ENCODE results near the gene TLR2. TPM values are rescaled to one million over a fixed set of nuclear protein-coding genes. Genes with fewer than 3 reads are reported as not detected.

TLR2 gene
- total and polyA plus RNA-seq, 2 of the 4 experiments (the other 2 are of a cell fraction) = under 0.01 to 0.03 TPM

DNA sequence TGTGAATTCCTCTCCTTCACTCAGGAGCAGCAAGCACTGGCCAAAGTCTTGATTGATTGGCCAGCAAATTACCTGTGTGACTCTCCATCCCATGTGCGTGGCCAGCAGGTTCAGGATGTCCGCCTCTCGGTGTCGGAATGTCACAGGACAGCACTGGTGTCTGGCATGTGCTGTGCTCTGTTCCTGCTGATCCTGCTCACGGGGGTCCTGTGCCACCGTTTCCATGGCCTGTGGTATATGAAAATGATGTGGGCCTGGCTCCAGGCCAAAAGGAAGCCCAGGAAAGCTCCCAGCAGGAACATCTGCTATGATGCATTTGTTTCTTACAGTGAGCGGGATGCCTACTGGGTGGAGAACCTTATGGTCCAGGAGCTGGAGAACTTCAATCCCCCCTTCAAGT lies 20.4 kb downstream of the TLR2 start:
- DNase-seq = no peak

More for the DNA sequence above, 20.4 kb downstream of the TLR2 start:
- H4K91ac ChIP-seq (ENCODE audit: insufficient read depth, low read depth, low read length) = no peak overlapping the region
- POLR2A ChIA-PET (ENCODE audit: unreplicated experiment) = no interaction called here
- CTCF ChIA-PET = no interaction called here
- H3K4me1 ChIP-seq (ENCODE audit: control insufficient read depth, insufficient read depth, low read length) = no peaks in the 10 kb centered on the region
- no peak for ATAC-seq (ENCODE audit: low read depth)
- H3K9me1 ChIP-seq (ENCODE audit: insufficient read depth, low read length) = no peaks in the 10 kb centered on the region
- H3K23ac ChIP-seq (ENCODE audit: low read depth, low read length) = no peak overlapping the region
- H2BK120ac ChIP-seq (ENCODE audit: low read depth, low read length) = no peak overlapping the region
- no peak overlapping the region for H4K8ac ChIP-seq (ENCODE audit: low read depth in 2 of 2, low read length in 2 of 2)
- no peak overlapping the region for H3K9ac ChIP-seq (ENCODE audit: low read depth, low read length)
- H3K14ac ChIP-seq (replicated peaks; ENCODE audit: low read depth, low read length) = no peak overlapping the region
- TF ChIP-seq RFX5 (IDR thresholded peaks at IDR 0.05; ENCODE audit: low read depth, low read length) (no peak), RCOR1 (IDR thresholded peaks at IDR 0.05; ENCODE audit: insufficient replicate concordance, low read length) (no peak), MAZ (IDR thresholded peaks at IDR 0.05; ENCODE audit: borderline replicate concordance, low read depth, low read length) (no peak), MAFK (IDR thresholded peaks at IDR 0.05; ENCODE audit: low read depth, low read length) (no peak), RAD21 (IDR thresholded peaks at IDR 0.05; ENCODE audit: low read length) (no peak), NFE2L2 (IDR thresholded peaks at IDR 0.05; ENCODE audit: low read depth, low read length) (no peak), FOS (IDR thresholded peaks at IDR 0.05; ENCODE audit: low read depth, low read length) (no peak), SMC3 (IDR thresholded peaks at IDR 0.05; ENCODE audit: low read depth, low read length) (no peak), CHD1 (IDR thresholded peaks at IDR 0.05; ENCODE audit: low read depth, low read length) (no peak), MXI1 (IDR thresholded peaks at IDR 0.05; ENCODE audit: borderline replicate concordance, low read depth, low read length) (no peak), POLR2A (IDR thresholded peaks at IDR 0.05; ENCODE audit: low read depth, low read length) (no peak), BHLHE40 (IDR thresholded peaks at IDR 0.05; ENCODE audit: low read depth, low read length) (no peak)
- TF ChIP-seq, protein P1, sequence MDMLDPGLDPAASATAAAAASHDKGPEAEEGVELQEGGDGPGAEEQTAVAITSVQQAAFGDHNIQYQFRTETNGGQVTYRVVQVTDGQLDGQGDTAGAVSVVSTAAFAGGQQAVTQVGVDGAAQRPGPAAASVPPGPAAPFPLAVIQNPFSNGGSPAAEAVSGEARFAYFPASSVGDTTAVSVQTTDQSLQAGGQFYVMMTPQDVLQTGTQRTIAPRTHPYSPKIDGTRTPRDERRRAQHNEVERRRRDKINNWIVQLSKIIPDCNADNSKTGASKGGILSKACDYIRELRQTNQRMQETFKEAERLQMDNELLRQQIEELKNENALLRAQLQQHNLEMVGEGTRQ (IDR thresholded peaks at IDR 0.05; ENCODE audit: low read depth, low read length) = no peak
- TF ChIP-seq, protein P2, sequence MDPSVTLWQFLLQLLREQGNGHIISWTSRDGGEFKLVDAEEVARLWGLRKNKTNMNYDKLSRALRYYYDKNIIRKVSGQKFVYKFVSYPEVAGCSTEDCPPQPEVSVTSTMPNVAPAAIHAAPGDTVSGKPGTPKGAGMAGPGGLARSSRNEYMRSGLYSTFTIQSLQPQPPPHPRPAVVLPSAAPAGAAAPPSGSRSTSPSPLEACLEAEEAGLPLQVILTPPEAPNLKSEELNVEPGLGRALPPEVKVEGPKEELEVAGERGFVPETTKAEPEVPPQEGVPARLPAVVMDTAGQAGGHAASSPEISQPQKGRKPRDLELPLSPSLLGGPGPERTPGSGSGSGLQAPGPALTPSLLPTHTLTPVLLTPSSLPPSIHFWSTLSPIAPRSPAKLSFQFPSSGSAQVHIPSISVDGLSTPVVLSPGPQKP (IDR thresholded peaks at IDR 0.05; ENCODE audit: borderline replicate concordance, low read depth, low read length) = no peak
- no peak overlapping the region for H3K56ac ChIP-seq (ENCODE audit: extremely low read depth, insufficient read depth, low read length)
- no peak overlapping the region for H2AK9ac ChIP-seq (replicated peaks; ENCODE audit: low read depth, low read length, poor library complexity)
- H4K5ac ChIP-seq (ENCODE audit: low read depth, low read length) = no peak overlapping the region
- H3K4me3 ChIP-seq (ENCODE audit: insufficient read depth, low read depth, low read length) = no peak overlapping the region
- H2AK5ac ChIP-seq (ENCODE audit: low read depth, low read length) = no peak overlapping the region
- no peaks in the 10 kb centered on the region for H3K27me3 ChIP-seq (ENCODE audit: control insufficient read depth, insufficient read depth, low read length)
- H4K20me1 ChIP-seq (ENCODE audit: insufficient read depth, low read length) = no peaks in the 10 kb centered on the region
- dilution Hi-C loops (cut with HindIII; ENCODE audit: low sequenced_read_pairs, unreplicated experiment) (no loop called here), in situ Hi-C loops (cut with MboI; ENCODE audit: low sequenced_read_pairs) (no loop called here), intact Hi-C loops (cut with micrococcal nuclease) (no loop called here)
- no peak overlapping the region for H2AFZ ChIP-seq (replicated peaks; ENCODE audit: low read length, poor library complexity)
- H3K79me1 ChIP-seq (ENCODE audit: low read depth in 1 of 2, low read length in 2 of 2) = no peaks in the 10 kb centered on the region
- no peaks in the 10 kb centered on the region for H3K36me3 ChIP-seq (ENCODE audit: control insufficient read depth, insufficient read depth, low read length)
- H3K18ac ChIP-seq (ENCODE audit: low read depth, low read length) = no peak overlapping the region
- H2BK20ac ChIP-seq (ENCODE audit: low read depth, low read length) = no peak overlapping the region
- H3K27ac ChIP-seq (ENCODE audit: insufficient read depth, low read length) = no peak overlapping the region
- H3K4me2 ChIP-seq (ENCODE audit: low read depth, low read length) = no peak overlapping the region
- no TSS peak for BruUV-seq (replicated peaks)
- no peak overlapping the region for H3K4ac ChIP-seq (ENCODE audit: low read depth, low read length)
- H2BK5ac ChIP-seq (ENCODE audit: low read depth, low read length, poor library complexity, severe bottlenecking) = no peak overlapping the region
- no peaks in the 10 kb centered on the region for H3K9me3 ChIP-seq (ENCODE audit: control insufficient read depth, insufficient read depth, low read length)
- 93% methylated on average over 2 of the region's 7 CpGs; no CpG with 5 or more reads in 1 of the 2 experiments for WGBS, 2 experiments (ENCODE audit: extremely low coverage in 2 of 2, insufficient read length in 1 of 2)
- H2BK15ac ChIP-seq (ENCODE audit: low read depth, low read length) = no peak overlapping the region

All from IMR-90 (cell line).